ENCODE results near the gene ZNHIT2. TPM values are rescaled to one million over a fixed set of nuclear protein-coding genes. Genes with fewer than 3 reads are reported as not detected.
A peak's percentile ranks its signal among the peaks of the same experiment; 100 is the strongest.

ZNHIT2 gene
- polyA plus RNA-seq, 2 donors = 12.4 to 13.3 TPM

DNA sequence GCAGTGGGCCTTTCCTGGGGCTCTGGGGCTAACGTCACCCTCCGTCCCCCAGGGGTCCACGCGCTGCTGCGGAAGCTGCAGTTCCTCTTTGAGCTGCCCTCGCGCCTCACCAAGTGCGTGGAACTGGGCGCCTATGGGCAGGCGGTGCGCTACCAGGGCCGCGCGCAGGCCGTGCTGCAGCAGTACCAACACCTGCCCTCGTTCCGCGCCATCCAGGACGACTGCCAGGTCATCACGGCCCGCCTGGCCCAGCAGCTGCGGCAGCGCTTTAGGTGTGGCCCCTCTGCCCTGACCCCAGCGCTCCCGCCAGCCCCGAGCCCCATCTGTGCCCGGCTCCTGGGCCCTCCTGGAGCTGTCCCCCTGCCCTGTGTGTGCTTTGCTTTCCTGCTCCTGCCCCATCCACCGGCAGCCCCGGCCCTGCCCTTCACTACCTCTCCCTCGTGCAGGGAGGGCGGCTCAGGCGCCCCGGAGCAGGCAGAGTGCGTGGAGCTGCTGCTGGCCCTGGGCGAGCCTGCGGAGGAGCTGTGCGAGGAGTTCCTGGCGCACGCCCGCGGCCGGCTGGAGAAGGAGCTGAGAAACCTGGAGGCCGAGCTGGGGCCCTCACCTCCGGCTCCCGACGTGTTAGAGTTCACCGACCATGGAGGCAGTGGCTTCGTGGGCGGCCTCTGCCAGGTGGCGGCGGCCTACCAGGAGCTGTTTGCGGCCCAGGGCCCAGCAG, 9.6 kb downstream of the ZNHIT2 start:
- peaks cover 4 to 27% of the 10 kb centered on the region in 2 donors for H3K4me1 ChIP-seq (ENCODE audit: control insufficient read depth in 2 of 2, insufficient read depth in 2 of 2, low read length in 1 of 2)
- H3K4me3 ChIP-seq (ENCODE audit: low read depth in 1 of 2, low read length in 2 of 2) = no peak overlapping the region
- peaks cover 0 to 31% of the 10 kb centered on the region in 2 donors for H3K36me3 ChIP-seq (ENCODE audit: control insufficient read depth in 2 of 2, insufficient read depth in 2 of 2, low read length in 1 of 2)
- H3K27ac ChIP-seq (ENCODE audit: low read depth in 2 of 2, low read length in 1 of 2) = peak overlapping the region in 1 of 2 donors; percentile 63
- H3K27me3 ChIP-seq (ENCODE audit: control insufficient read depth in 1 of 2, insufficient read depth in 2 of 2, low read length in 2 of 2) = no peaks in the 10 kb centered on the region
- H3K9me3 ChIP-seq (ENCODE audit: control insufficient read depth in 2 of 2, insufficient read depth in 1 of 2, low read depth in 1 of 2, low read length in 1 of 2) = no peaks in the 10 kb centered on the region
- 93 to 94% methylated on average over 47 to 52 of the region's 52 CpGs for WGBS, 2 donors

DNA sequence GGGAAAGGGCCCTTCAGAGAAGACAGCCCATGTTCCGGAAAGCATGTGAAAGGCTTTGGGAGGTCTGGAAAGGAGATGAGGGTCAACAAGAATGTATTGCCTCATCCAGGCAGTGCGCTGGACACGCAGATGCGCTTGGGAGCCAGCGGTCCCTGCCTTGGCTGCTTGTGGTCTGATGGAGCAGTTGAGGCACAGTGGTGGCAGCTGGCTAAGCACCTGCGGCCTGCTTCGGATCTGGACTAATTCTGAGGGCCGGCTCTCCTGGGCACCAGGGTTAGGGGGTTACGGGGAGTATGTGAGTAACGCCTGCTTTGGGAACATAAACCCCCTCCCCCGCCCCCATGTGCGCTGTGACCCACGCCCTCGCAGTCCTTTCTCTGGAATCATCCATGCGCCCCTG, 10.4 kb downstream of the ZNHIT2 start:
- Histone ChIP-seq H3K27me3 (ENCODE audit: control insufficient read depth in 1 of 2, insufficient read depth in 2 of 2, low read length in 2 of 2) (no peaks in the 10 kb centered on the region), H3K36me3 (ENCODE audit: control insufficient read depth in 2 of 2, insufficient read depth in 2 of 2, low read length in 1 of 2) (peaks cover 0 to 31% of the 10 kb centered on the region in 2 donors), H3K9me3 (ENCODE audit: control insufficient read depth in 2 of 2, insufficient read depth in 1 of 2, low read depth in 1 of 2, low read length in 1 of 2) (no peaks in the 10 kb centered on the region), H3K4me1 (ENCODE audit: control insufficient read depth in 2 of 2, insufficient read depth in 2 of 2, low read length in 1 of 2) (peaks cover 2 to 22% of the 10 kb centered on the region in 2 donors), H3K27ac (ENCODE audit: low read depth in 2 of 2, low read length in 1 of 2) (no peak overlapping the region), H3K4me3 (ENCODE audit: low read depth in 1 of 2, low read length in 2 of 2) (no peak overlapping the region)
- WGBS, 2 donors = 95 to 96% methylated on average over 15 of the region's 15 CpGs

DNA sequence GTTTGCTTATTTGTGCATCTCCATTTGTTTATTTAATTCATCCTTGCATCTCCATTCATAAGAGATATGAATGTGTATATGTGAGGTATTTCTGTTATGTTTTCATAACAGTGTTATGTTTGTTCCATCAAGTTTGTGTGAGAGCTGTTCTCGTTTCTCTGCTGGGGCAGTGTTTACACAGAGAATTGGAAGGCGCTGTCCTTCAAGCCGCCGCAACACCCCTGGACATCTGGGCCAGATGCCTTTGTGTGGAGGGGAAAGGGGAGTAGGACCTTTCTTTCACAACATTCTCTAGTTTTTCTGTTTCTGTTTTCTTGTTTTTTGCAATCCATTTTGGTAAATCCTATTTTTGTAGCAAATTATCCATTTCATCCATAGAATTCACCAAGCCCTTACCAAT, 12.9 kb downstream of the ZNHIT2 start:
- H3K4me1 ChIP-seq (ENCODE audit: control insufficient read depth in 2 of 2, insufficient read depth in 2 of 2, low read length in 1 of 2) = peaks cover 2 to 9% of the 10 kb centered on the region in 2 donors
- no peak overlapping the region for H3K4me3 ChIP-seq (ENCODE audit: low read depth in 1 of 2, low read length in 2 of 2)
- H3K36me3 ChIP-seq (ENCODE audit: control insufficient read depth in 2 of 2, insufficient read depth in 2 of 2, low read length in 1 of 2) = peaks cover 0 to 26% of the 10 kb centered on the region in 2 donors
- 72 to 76% methylated on average over 4 of the region's 4 CpGs for WGBS, 2 donors
- H3K27ac ChIP-seq (ENCODE audit: low read depth in 2 of 2, low read length in 1 of 2) = no peak overlapping the region
- H3K9me3 ChIP-seq (ENCODE audit: control insufficient read depth in 2 of 2, insufficient read depth in 1 of 2, low read depth in 1 of 2, low read length in 1 of 2) = no peaks in the 10 kb centered on the region
- H3K27me3 ChIP-seq (ENCODE audit: control insufficient read depth in 1 of 2, insufficient read depth in 2 of 2, low read length in 2 of 2) = no peaks in the 10 kb centered on the region

DNA sequence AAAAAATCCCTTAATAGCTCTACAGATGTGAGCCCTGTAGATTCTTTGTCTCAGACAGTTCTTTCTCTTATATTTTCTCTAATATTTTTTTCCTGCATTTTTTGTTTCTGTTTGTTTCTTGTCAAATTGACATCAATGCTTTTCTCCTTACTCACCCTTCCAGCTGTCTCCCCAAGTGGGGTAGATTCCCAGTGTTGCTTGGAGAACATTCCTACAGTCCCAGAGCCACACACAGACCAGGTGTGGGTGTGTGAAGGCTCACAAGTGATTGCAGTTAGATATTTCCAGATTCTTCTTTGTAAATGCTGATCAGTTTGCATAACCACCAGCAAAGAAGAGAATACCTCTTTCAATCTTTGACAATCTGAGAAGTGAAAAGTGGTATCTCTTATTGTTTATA, 14.0 kb downstream of the ZNHIT2 start:
- H3K27me3 ChIP-seq (ENCODE audit: control insufficient read depth in 1 of 2, insufficient read depth in 2 of 2, low read length in 2 of 2) = no peaks in the 10 kb centered on the region
- H3K4me1 ChIP-seq (ENCODE audit: control insufficient read depth in 2 of 2, insufficient read depth in 2 of 2, low read length in 1 of 2) = no peaks in the 10 kb centered on the region
- peaks cover 0 to 16% of the 10 kb centered on the region in 2 donors for H3K36me3 ChIP-seq (ENCODE audit: control insufficient read depth in 2 of 2, insufficient read depth in 2 of 2, low read length in 1 of 2)
- H3K9me3 ChIP-seq (ENCODE audit: control insufficient read depth in 2 of 2, insufficient read depth in 1 of 2, low read depth in 1 of 2, low read length in 1 of 2) = no peaks in the 10 kb centered on the region
- no peak overlapping the region for H3K4me3 ChIP-seq (ENCODE audit: low read depth in 1 of 2, low read length in 2 of 2)
- H3K27ac ChIP-seq (ENCODE audit: low read depth in 2 of 2, low read length in 1 of 2) = no peak overlapping the region

DNA sequence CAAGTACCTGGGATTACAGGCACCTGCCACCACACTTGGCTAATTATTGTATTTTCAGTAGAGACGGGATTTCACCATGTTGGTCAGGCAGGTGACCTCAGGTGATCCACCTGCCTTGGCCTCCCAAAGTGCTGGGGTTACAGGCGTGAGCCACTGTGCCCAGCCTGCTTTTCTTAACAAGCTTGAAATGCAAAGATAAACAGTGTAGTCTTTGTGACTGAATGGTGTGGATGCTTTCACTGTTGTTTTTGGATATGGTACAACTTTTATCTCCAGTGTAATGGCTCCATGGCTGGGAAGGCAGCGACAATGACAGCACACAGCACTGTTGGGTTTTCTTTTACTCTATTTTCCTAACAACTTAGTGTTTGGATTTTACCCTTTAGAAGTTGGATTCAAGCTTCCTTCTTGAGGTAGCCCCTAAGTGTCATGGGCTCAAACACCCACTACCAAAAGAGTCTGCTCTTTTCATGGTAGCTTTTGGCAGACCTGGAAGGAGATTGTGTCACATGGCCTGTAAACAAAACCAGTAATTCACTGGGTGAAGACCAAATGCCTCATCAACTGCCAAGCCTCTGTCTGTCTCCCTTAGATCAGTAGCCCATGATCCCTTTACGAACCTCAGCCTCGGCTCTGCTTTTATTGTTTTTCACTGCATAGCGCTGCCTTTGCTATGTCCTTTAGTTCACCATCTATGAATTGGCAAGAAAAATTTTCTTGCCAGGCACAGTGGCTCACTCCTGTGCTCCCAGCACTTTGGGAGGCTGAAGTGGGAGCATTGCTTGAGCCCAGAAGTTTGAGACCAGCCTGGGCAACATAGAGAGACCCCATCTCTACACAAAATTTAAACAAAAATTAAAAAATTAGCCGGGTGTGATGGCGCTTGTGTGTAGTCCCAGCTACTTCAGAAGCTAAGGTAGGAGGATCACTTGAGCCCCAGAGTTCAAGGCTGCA, 15.1 kb downstream of the ZNHIT2 start:
- Histone ChIP-seq H3K36me3 (ENCODE audit: control insufficient read depth in 2 of 2, insufficient read depth in 2 of 2, low read length in 1 of 2) (peaks cover 0 to 10% of the 10 kb centered on the region in 2 donors), H3K9me3 (ENCODE audit: control insufficient read depth in 2 of 2, insufficient read depth in 1 of 2, low read depth in 1 of 2, low read length in 1 of 2) (no peaks in the 10 kb centered on the region), H3K27me3 (ENCODE audit: control insufficient read depth in 1 of 2, insufficient read depth in 2 of 2, low read length in 2 of 2) (no peaks in the 10 kb centered on the region), H3K4me1 (ENCODE audit: control insufficient read depth in 2 of 2, insufficient read depth in 2 of 2, low read length in 1 of 2) (no peaks in the 10 kb centered on the region), H3K4me3 (ENCODE audit: low read depth in 1 of 2, low read length in 2 of 2) (no peak overlapping the region), H3K27ac (ENCODE audit: low read depth in 2 of 2, low read length in 1 of 2) (peak overlapping the region; percentile 1 to 81)
- 77 to 82% methylated on average over 8 of the region's 8 CpGs for WGBS, 2 donors

DNA sequence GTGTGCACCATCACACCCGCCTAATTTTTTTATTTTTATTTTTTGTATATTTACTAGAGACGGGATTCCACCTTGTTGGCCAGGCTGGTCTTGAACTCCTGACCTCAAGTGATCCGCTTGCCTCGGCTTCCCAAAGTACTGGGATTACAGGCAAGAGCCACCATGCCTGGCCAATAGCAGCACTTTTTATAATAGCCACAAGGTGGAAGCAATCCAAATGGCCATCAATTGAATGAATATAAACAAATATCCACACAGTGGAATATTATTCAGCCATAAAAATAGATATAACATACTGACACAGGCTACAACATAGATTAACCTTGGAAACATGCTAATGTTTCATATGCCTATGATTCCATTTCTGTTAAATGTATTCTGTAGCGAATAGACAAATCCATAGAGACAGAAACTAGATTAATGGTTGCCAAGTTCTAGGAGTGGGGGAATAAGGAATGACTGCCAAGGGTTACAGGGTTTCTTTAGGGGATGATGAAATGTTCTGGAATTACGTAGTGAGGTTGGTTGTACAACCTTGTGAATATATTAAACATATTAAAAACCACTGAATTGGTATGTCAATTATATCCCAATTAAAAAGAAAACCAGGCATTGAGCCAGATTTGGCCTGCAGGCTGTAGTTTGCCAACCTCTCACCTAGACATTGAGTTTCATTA, 16.7 kb downstream of the ZNHIT2 start:
- no peak overlapping the region for H3K4me3 ChIP-seq (ENCODE audit: low read depth in 1 of 2, low read length in 2 of 2)
- peaks cover 0 to 4% of the 10 kb centered on the region in 2 donors for H3K36me3 ChIP-seq (ENCODE audit: control insufficient read depth in 2 of 2, insufficient read depth in 2 of 2, low read length in 1 of 2)
- H3K9me3 ChIP-seq (ENCODE audit: control insufficient read depth in 2 of 2, insufficient read depth in 1 of 2, low read depth in 1 of 2, low read length in 1 of 2) = no peaks in the 10 kb centered on the region
- no peaks in the 10 kb centered on the region for H3K27me3 ChIP-seq (ENCODE audit: control insufficient read depth in 1 of 2, insufficient read depth in 2 of 2, low read length in 2 of 2)
- 81 to 82% methylated on average over 6 of the region's 6 CpGs for WGBS, 2 donors
- H3K27ac ChIP-seq (ENCODE audit: low read depth in 2 of 2, low read length in 1 of 2) = peak overlapping the region in 1 of 2 donors; percentile 49
- H3K4me1 ChIP-seq (ENCODE audit: control insufficient read depth in 2 of 2, insufficient read depth in 2 of 2, low read length in 1 of 2) = peaks cover 0 to 7% of the 10 kb centered on the region in 2 donors

DNA sequence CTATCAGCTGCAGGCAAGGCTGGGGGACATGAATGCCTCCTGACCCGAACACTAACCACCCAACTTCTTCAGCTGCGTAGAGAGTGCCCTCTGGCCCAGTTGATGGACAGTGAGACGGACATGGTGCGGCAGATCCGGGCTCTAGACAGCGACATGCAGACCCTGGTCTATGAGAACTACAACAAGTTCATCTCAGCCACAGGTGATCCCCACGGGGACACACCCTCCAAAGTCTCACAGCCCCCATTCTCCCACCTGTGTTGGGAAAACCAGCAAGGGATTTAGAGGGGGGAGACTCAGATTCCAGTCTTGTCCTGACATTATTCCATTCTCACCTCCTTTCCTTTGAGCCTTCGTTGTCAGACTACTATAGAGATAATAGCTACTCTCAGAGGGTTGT, 20.6 kb downstream of the ZNHIT2 start:
- Histone ChIP-seq H3K4me1 (ENCODE audit: control insufficient read depth in 2 of 2, insufficient read depth in 2 of 2, low read length in 1 of 2) (peaks cover 0 to 11% of the 10 kb centered on the region in 2 donors), H3K36me3 (ENCODE audit: control insufficient read depth in 2 of 2, insufficient read depth in 2 of 2, low read length in 1 of 2) (peaks cover 0 to 4% of the 10 kb centered on the region in 2 donors), H3K27ac (ENCODE audit: low read depth in 2 of 2, low read length in 1 of 2) (peak overlapping the region; percentile 94 to 96), H3K4me3 (ENCODE audit: low read depth in 1 of 2, low read length in 2 of 2) (peak overlapping the region; percentile 70 to 93), H3K27me3 (ENCODE audit: control insufficient read depth in 1 of 2, insufficient read depth in 2 of 2, low read length in 2 of 2) (no peaks in the 10 kb centered on the region), H3K9me3 (ENCODE audit: control insufficient read depth in 2 of 2, insufficient read depth in 1 of 2, low read depth in 1 of 2, low read length in 1 of 2) (no peaks in the 10 kb centered on the region)
- 30 to 34% methylated on average over 8 of the region's 8 CpGs for WGBS, 2 donors

DNA sequence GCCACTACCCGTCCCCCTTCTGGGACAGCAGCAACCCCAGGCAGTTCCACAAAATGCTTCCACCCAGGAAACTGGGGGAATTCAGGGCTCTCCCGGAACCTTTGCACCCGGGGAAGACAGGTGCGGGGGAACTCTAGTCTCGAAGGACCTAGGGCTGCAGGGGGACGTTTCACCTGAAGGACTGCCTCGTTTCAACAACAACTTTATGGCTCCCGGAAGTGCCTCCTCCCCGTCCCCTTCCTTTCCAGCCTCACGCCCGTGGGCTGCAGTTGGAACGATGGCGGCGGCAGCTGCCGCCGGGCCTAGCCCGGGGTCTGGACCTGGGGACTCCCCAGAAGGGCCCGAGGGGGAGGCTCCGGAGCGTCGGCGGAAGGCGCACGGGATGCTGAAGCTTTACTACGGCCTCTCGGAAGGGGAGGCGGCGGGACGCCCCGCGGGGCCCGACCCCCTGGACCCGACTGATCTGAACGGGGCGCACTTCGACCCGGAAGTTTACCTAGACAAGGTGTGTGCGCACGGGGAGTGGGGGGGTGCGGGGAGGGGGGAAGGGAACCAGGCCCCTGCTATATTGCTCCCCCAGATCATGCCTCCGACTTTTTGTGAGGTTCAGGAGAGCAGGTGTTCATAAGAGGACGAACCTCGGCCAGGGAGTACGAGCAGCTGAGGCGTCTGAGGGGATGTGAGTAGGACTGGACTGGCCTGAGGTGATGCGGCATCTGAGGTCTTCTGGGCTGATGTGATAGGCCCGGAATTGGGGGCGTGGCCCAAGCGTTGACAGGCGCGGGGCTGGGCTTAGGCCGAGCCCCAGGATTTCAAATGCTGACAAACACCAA, 21.3 kb downstream of the ZNHIT2 start, which contains the start of gene VPS51:
Gene VPS51 (plus strand): TSS at position 241 of the 833 bp plus-strand sequence. CDS start 37 bp downstream, at position 278.
- 0 to 1% methylated on average over 52 of the region's 52 CpGs for WGBS, 2 donors
- Histone ChIP-seq H3K36me3 (ENCODE audit: control insufficient read depth in 2 of 2, insufficient read depth in 2 of 2, low read length in 1 of 2) (peaks cover 0 to 4% of the 10 kb centered on the region in 2 donors), H3K9me3 (ENCODE audit: control insufficient read depth in 2 of 2, insufficient read depth in 1 of 2, low read depth in 1 of 2, low read length in 1 of 2) (no peaks in the 10 kb centered on the region), H3K4me3 (ENCODE audit: low read depth in 1 of 2, low read length in 2 of 2) (peak within 1 kb of the TSS; percentile 70 to 93), H3K27ac (ENCODE audit: low read depth in 2 of 2, low read length in 1 of 2) (peak within 1 kb of the TSS; percentile 94 to 96), H3K27me3 (ENCODE audit: control insufficient read depth in 1 of 2, insufficient read depth in 2 of 2, low read length in 2 of 2) (no peaks in the 10 kb centered on the region), H3K4me1 (ENCODE audit: control insufficient read depth in 2 of 2, insufficient read depth in 2 of 2, low read length in 1 of 2) (peaks cover 0 to 11% of the 10 kb centered on the region in 2 donors)

Measured in esophagus (tissue), 2 donors.